Breast epithelium (tissue), 4 donors: Measurements from ENCODE around the gene EPHA6. TPM values are rescaled to one million over a fixed set of nuclear protein-coding genes. Genes with fewer than 3 reads are reported as not detected.

Experiments used
- DNase-seq, 2 donors: peaks; one replicate each; pipeline ENCODE4 v3.0.0-alpha.2; 2019; ENCODE audit warnings: low spot score in 2 of 2
- H3K27ac ChIP-seq, 2 donors: fragments of 200-600 bp; sonication (generic) in 1 of 2; one replicate each; pipeline ENCODE4 v1.5.1; 2016 to 2019; ENCODE audit warnings: mild to moderate bottlenecking in 1 of 2
- H3K27me3 ChIP-seq, 2 donors: fragments of 200-600 bp; sonication (generic) in 1 of 2; one replicate each; pipeline versions ENCODE4 v1.5.1 to v1.6.0; 2017 to 2019; ENCODE audit warnings: control low read depth in 1 of 2, mild to moderate bottlenecking in 1 of 2
- H3K36me3 ChIP-seq: fragments of 200-600 bp; one replicate; pipeline ENCODE4 v1.5.1; 2019
- H3K4me1 ChIP-seq, 2 donors: fragments of 200-600 bp; sonication (generic); one replicate each; pipeline ENCODE4 v1.5.1; 2016 to 2019; ENCODE audit warnings: control low read depth in 1 of 2
- H3K4me3 ChIP-seq, 3 donors: fragments of 200-600 bp; sonication (generic); 1 replicate in 2 of 3; 2 replicates in 1 of 3; pipeline ENCODE4 v1.5.1; 2016 to 2019; ENCODE audit warnings: mild to moderate bottlenecking in 3 of 3, moderate library complexity in 2 of 3
- H3K9me3 ChIP-seq, 2 donors: fragments of 200-600 bp; sonication (generic) in 1 of 2; one replicate each; pipeline ENCODE4 v1.5.1; 2016 to 2019; ENCODE audit warnings: control low read depth in 1 of 2
- CTCF ChIP-seq, 3 donors: fragments of 450-650 bp; IDR thresholded peaks; one replicate each; pipeline ENCODE4 v1.5.1; 2016 to 2017; ENCODE audit warnings: antibody characterized with exemption in 3 of 3, mild to moderate bottlenecking in 3 of 3, moderate library complexity in 3 of 3
- POLR2A ChIP-seq: fragments of 450-650 bp; IDR thresholded peaks from one replicate; pipeline ENCODE4 v1.6.1; 2016; ENCODE audit warnings: antibody characterized with exemption, mild to moderate bottlenecking, moderate library complexity
- POLR2AphosphoS5 ChIP-seq, 3 donors: sonication (generic); formaldehyde crosslinking; IDR thresholded peaks; one replicate each; pipeline ENCODE4 v1.6.1; 2017; ENCODE audit warnings: antibody characterized with exemption in 3 of 3
- intact Hi-C: fragments of 100-400 bp; cut with DNase I; formaldehyde crosslinking; loops from one replicate; pipeline ENCODE4 v1.15.1; 2023; ENCODE audit warnings: low total_unique reads
- total RNA-seq, 3 donors: library from RNA; depleted of rRNA; stranded (reverse); fragments of >200 nt; gene quantifications; one replicate each; pipeline ENCODE4 v1.1.0, GENCODE V29; 2016

Gene EPHA6
- total RNA-seq, 3 donors from 2014 or later = 0.98 to 1.4 (median 1.2) TPM

GRCh38 chr3:97197083-97197482 lies 382.7 kb downstream of the EPHA6 start:
- H3K4me3 ChIP-seq = no peak overlapping the region
- no peaks in the 10 kb centered on the region for H3K36me3 ChIP-seq
- DNase-seq = peak in 1 of 2 donors; percentile 57
- peaks cover 0 to 3% of the 10 kb centered on the region in 2 donors for H3K4me1 ChIP-seq
- no peaks in the 10 kb centered on the region for H3K27me3 ChIP-seq
- intact Hi-C loops = no loop called here
- peak overlapping the region; percentile 65 to 79 for H3K27ac ChIP-seq
- H3K9me3 ChIP-seq = no peaks in the 10 kb centered on the region
- TF ChIP-seq POLR2A = no peak
- TF ChIP-seq CTCF (IDR thresholded peaks at IDR 0.05) = no peak
- TF ChIP-seq POLR2AphosphoS5 (IDR thresholded peaks at IDR 0.05) = no peak

GRCh38 chr3:97197830-97198229 lies 383.4 kb downstream of the EPHA6 start:
- Histone ChIP-seq H3K4me3 (no peak overlapping the region), H3K27ac (peak overlapping the region; percentile 65 to 79), H3K36me3 (no peaks in the 10 kb centered on the region), H3K27me3 (no peaks in the 10 kb centered on the region), H3K4me1 (peaks cover 0 to 3% of the 10 kb centered on the region in 2 donors), H3K9me3 (no peaks in the 10 kb centered on the region)
- no peak for DNase-seq
- TF ChIP-seq POLR2AphosphoS5 (IDR thresholded peaks at IDR 0.05) = no peak
- no peak for TF ChIP-seq POLR2A
- no peak for TF ChIP-seq CTCF (IDR thresholded peaks at IDR 0.05)
- intact Hi-C loops = no loop called here

- H3K4me1 ChIP-seq = peaks cover 0 to 3% of the 10 kb centered on the region in 2 donors
- intact Hi-C loops = no loop called here
- no peaks in the 10 kb centered on the region for H3K27me3 ChIP-seq
- no peak for DNase-seq
- H3K36me3 ChIP-seq = no peaks in the 10 kb centered on the region
- H3K4me3 ChIP-seq = no peak overlapping the region
- H3K27ac ChIP-seq = no peak overlapping the region
- no peaks in the 10 kb centered on the region for H3K9me3 ChIP-seq
- TF ChIP-seq CTCF (IDR thresholded peaks at IDR 0.05) (no peak), POLR2A (no peak), POLR2AphosphoS5 (IDR thresholded peaks at IDR 0.05) (no peak)
Measured at GRCh38 chr3:97200387-97200786, 386.0 kb downstream of the EPHA6 start.

- Histone ChIP-seq H3K4me3 (no peak overlapping the region), H3K27ac (no peak overlapping the region), H3K27me3 (no peaks in the 10 kb centered on the region), H3K4me1 (peaks cover 0 to 3% of the 10 kb centered on the region in 2 donors), H3K36me3 (no peaks in the 10 kb centered on the region), H3K9me3 (no peaks in the 10 kb centered on the region)
- intact Hi-C loops = no loop called here
- no peak for TF ChIP-seq POLR2A
- no peak for TF ChIP-seq POLR2AphosphoS5 (IDR thresholded peaks at IDR 0.05)
- no peak for TF ChIP-seq CTCF (IDR thresholded peaks at IDR 0.05)
- DNase-seq = no peak
Measured at GRCh38 chr3:97201814-97202213, 387.4 kb downstream of the EPHA6 start.

- Histone ChIP-seq H3K27me3 (no peaks in the 10 kb centered on the region), H3K9me3 (no peaks in the 10 kb centered on the region), H3K4me1 (peaks cover 0 to 5% of the 10 kb centered on the region in 2 donors), H3K27ac (no peak overlapping the region), H3K36me3 (no peaks in the 10 kb centered on the region), H3K4me3 (no peak overlapping the region)
- TF ChIP-seq POLR2A (no peak), POLR2AphosphoS5 (IDR thresholded peaks at IDR 0.05) (no peak), CTCF (IDR thresholded peaks at IDR 0.05) (no peak)
- intact Hi-C loops = no loop called here
- no peak for DNase-seq
Measured at GRCh38 chr3:97228966-97229365, 414.6 kb downstream of the EPHA6 start.
